Duodenal mucosa (tissue), 2 donors: ENCODE measurements around the gene TOR1AIP2.

Source experiments
- H3K27ac ChIP-seq: one replicate; pipeline ENCODE4 v1.7.0; 2013; ENCODE audit warnings: low read depth, low read length
- H3K27me3 ChIP-seq, 2 donors: one replicate each; pipeline ENCODE4 v1.7.0; 2013; ENCODE audit warnings: low read length in 2 of 2, control low read depth in 1 of 2; ENCODE audit not compliant: insufficient read depth in 2 of 2, control insufficient read depth in 1 of 2
- H3K36me3 ChIP-seq, 2 donors: one replicate each; pipeline ENCODE4 v1.7.0; 2013; ENCODE audit warnings: low read length in 2 of 2, control low read depth in 1 of 2; ENCODE audit not compliant: insufficient read depth in 2 of 2, control insufficient read depth in 1 of 2
- H3K4me1 ChIP-seq, 2 donors: one replicate each; pipeline ENCODE4 v1.7.0; 2013; ENCODE audit warnings: low read length in 2 of 2, control low read depth in 1 of 2; ENCODE audit not compliant: insufficient read depth in 2 of 2, control insufficient read depth in 1 of 2
- H3K4me3 ChIP-seq, 2 donors: one replicate each; pipeline ENCODE4 v1.7.0; 2013; ENCODE audit warnings: low read length in 2 of 2, low read depth in 1 of 2
- H3K9ac ChIP-seq, 2 donors: one replicate each; pipeline ENCODE4 v1.7.0; 2013; ENCODE audit warnings: low read length in 2 of 2, low read depth in 1 of 2
- H3K9me3 ChIP-seq, 2 donors: one replicate each; pipeline ENCODE4 v1.7.0; 2013; ENCODE audit warnings: low read length in 2 of 2, control low read depth in 1 of 2; ENCODE audit not compliant: control insufficient read depth in 1 of 2

TOR1AIP2 gene

DNA sequence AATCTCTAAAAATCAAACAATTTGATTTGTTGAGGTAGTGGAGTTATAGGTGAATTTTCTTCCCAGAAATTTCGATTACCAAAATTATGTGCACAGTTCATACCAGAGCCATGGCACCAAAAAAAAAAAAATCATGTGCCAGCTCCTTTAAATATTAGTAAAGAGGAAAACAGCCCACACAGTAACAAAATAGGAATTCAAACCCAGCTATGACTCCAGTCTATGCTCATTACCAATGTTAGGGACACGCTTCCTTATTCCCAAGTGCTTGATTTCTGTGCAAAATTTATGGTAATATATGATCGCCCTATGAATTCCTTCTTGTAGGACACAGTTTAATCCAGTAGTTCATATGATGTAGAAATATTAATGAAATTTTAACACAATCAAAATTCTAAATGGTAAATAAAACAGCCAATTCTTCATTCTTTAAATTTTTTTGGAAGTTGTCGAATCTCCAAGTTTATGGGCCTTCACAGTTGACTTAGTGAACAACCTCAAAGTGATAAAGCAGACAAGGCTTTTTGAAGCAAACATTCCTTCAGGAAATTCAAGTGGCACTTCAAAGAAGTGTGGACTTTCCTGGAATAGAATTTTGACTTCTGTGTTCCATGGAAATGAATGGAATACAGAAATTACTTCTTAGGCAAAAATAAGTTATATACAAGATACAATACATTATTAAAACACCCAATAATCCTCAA is 1.9 kb downstream of the TOR1AIP2 start:
- peak overlapping the region; percentile 89 to 90 for H3K4me3 ChIP-seq

DNA sequence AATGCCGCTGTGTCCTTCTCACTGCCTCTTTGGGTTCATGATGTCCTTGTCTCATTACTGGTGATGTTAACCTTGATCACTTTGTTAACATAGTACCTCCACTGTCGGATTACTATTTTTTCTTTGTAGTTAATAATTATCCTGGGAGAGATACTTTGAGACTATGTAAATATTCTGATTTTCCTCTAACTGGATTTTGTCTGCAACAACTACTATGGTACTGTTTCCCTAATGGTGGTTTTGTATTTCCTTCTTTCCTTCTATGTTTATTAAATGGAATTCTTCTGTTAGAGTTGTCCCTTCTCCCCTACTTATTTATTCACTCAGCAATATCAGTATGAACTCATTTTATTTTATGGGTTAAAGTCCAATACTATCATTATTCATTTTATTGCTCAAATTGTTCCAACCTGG is 4.2 kb downstream of the TOR1AIP2 start:
- H3K4me3 ChIP-seq, result peak overlapping the region; percentile 25 to 46
- H3K4me1 ChIP-seq, result peaks cover 25 to 44% of the 10 kb centered on the region in 2 donors
- H3K27ac ChIP-seq, result peak overlapping the region; percentile 35
- no peaks in the 10 kb centered on the region for H3K27me3 ChIP-seq
- no peaks in the 10 kb centered on the region for H3K9me3 ChIP-seq
- peaks cover 0 to 15% of the 10 kb centered on the region in 2 donors for H3K36me3 ChIP-seq
- H3K9ac ChIP-seq, result no peak overlapping the region

More for the DNA sequence above, 1.9 kb downstream of the TOR1AIP2 start:
- peaks cover 25 to 48% of the 10 kb centered on the region in 2 donors for H3K4me1 ChIP-seq
- no peaks in the 10 kb centered on the region for H3K9me3 ChIP-seq
- no peak overlapping the region for H3K9ac ChIP-seq
- peaks cover 0 to 2% of the 10 kb centered on the region in 2 donors for H3K36me3 ChIP-seq
- no peak overlapping the region for H3K27ac ChIP-seq
- H3K27me3 ChIP-seq, result no peaks in the 10 kb centered on the region

DNA sequence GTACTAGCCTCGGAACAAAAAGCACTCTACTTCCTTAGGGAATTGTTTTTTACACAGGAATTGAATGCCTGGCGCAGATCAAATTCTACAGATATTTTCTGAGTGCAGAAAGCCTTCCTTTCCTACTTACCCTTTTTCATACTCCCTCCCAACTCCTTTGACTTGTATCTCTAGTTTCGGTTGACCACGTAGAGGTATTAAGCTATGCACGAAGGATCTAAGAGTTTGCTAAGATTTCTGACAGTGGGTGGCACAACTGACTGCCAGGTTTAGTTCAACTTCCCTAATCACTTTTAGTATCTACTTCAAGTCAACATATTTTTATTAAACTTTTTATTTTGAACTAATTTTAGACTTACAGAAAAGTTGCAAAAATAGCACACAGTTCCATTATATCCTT is 5.0 kb downstream of the TOR1AIP2 start:
- H3K27ac ChIP-seq, result no peak overlapping the region
- H3K9ac ChIP-seq, result no peak overlapping the region
- peaks cover 22 to 42% of the 10 kb centered on the region in 2 donors for H3K4me1 ChIP-seq
- H3K4me3 ChIP-seq, result no peak overlapping the region
- no peaks in the 10 kb centered on the region for H3K27me3 ChIP-seq
- peaks cover 0 to 18% of the 10 kb centered on the region in 2 donors for H3K36me3 ChIP-seq
- H3K9me3 ChIP-seq, result no peaks in the 10 kb centered on the region

- Histone ChIP-seq H3K9me3 (no peaks in the 10 kb centered on the region), H3K4me3 (no peak overlapping the region)
These were observed 5.7 kb downstream of the TOR1AIP2 start for GRCh38 chr1:179871940-179872339.

DNA sequence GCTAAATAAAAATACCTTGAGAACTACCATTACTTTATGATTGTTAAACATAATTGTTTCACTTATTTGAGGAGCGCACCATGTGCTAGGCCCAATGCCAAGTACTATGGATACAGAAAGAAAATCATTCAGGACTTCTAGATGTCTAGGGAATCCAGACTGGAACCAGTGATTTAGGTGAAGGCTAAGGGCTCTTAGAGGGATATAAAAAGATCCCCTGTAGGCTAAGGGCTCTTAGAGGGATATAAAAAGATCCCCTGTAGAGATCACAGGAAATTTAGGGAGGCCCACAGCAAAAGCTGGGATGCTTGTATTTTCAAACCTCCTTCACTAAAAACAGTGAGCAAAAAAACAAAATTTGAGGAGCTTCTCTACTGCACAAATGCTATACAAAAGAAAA is 6.7 kb downstream of the TOR1AIP2 start:
- no peaks in the 10 kb centered on the region for H3K9me3 ChIP-seq
- H3K36me3 ChIP-seq, result peaks cover 8 to 31% of the 10 kb centered on the region in 2 donors
- H3K27me3 ChIP-seq, result no peaks in the 10 kb centered on the region
- H3K27ac ChIP-seq, result no peak overlapping the region
- peaks cover 16 to 38% of the 10 kb centered on the region in 2 donors for H3K4me1 ChIP-seq
- no peak overlapping the region for H3K9ac ChIP-seq
- H3K4me3 ChIP-seq, result no peak overlapping the region

More at GRCh38 chr1:179871940-179872339, 5.7 kb downstream of the TOR1AIP2 start:
- no peak overlapping the region for H3K9ac ChIP-seq
- H3K4me1 ChIP-seq, result peaks cover 20 to 42% of the 10 kb centered on the region in 2 donors
- no peaks in the 10 kb centered on the region for H3K27me3 ChIP-seq
- H3K27ac ChIP-seq, result no peak overlapping the region
- H3K36me3 ChIP-seq, result peaks cover 5 to 23% of the 10 kb centered on the region in 2 donors

GRCh38 chr1:179867493-179868330 is 9.9 kb downstream of the TOR1AIP2 start:
- Histone ChIP-seq H3K4me1 (peaks cover 0 to 13% of the 10 kb centered on the region in 2 donors), H3K4me3 (no peak overlapping the region), H3K27me3 (no peaks in the 10 kb centered on the region), H3K9me3 (no peaks in the 10 kb centered on the region), H3K27ac (no peak overlapping the region), H3K9ac (no peak overlapping the region), H3K36me3 (peaks cover 28 to 52% of the 10 kb centered on the region in 2 donors)

DNA sequence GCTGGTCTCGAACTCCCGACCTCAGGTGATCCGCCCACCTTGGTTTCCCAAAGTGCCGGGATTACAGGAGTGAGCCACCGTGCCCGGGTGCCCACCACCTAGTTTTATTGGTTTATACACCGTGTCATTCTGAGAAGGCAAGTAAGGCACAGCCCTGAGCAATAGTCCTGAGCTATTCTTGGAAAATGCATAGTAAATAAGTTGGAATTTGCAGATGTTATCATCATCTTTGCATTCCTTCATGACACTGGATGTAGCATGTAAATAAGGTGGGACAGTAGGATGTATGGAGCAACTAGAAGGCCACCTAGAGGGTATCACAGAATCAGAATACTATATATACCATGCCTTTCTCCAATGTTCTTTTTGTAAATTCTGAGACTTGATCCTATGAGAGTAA is 11.0 kb downstream of the TOR1AIP2 start:
- no peak overlapping the region for H3K9ac ChIP-seq
- no peak overlapping the region for H3K4me3 ChIP-seq
- no peaks in the 10 kb centered on the region for H3K9me3 ChIP-seq
- H3K27ac ChIP-seq, result no peak overlapping the region
- H3K4me1 ChIP-seq, result peaks cover 0 to 3% of the 10 kb centered on the region in 2 donors
- H3K27me3 ChIP-seq, result no peaks in the 10 kb centered on the region
- peaks cover 28 to 55% of the 10 kb centered on the region in 2 donors for H3K36me3 ChIP-seq

- H3K9me3 ChIP-seq, result no peaks in the 10 kb centered on the region
- no peaks in the 10 kb centered on the region for H3K27me3 ChIP-seq
- H3K4me3 ChIP-seq, result no peak overlapping the region
- no peak overlapping the region for H3K27ac ChIP-seq
- H3K9ac ChIP-seq, result no peak overlapping the region
- peaks cover 0 to 3% of the 10 kb centered on the region in 2 donors for H3K4me1 ChIP-seq
- peaks cover 33 to 57% of the 10 kb centered on the region in 2 donors for H3K36me3 ChIP-seq
These were observed 12.2 kb downstream of the TOR1AIP2 start for GRCh38 chr1:179865377-179865776.

GRCh38 chr1:179860652-179861051 is 17.0 kb downstream of the TOR1AIP2 start:
- no peaks in the 10 kb centered on the region for H3K9me3 ChIP-seq
- no peak overlapping the region for H3K27ac ChIP-seq
- no peak overlapping the region for H3K9ac ChIP-seq
- H3K27me3 ChIP-seq, result no peaks in the 10 kb centered on the region
- peaks cover 23 to 55% of the 10 kb centered on the region in 2 donors for H3K36me3 ChIP-seq
- no peak overlapping the region for H3K4me3 ChIP-seq
- no peaks in the 10 kb centered on the region for H3K4me1 ChIP-seq

DNA sequence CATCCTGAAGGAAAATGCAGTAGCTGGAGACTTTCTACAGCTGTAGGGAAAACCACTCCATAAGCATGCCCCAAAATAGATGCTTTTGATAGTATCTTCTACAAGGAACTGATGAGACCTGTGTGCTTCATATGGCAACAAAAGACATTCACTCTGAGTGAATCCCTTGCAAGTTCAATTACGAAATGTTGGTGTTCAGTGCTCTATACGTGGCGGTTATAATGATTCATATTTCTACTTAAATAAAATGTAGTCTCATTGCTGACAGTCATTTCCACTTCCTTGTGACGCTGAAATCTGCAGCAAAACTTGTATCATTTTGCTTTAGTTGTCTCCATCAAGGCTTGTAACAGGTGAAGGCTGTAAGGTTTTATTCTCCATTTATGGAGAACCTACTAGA is 20.6 kb downstream of the TOR1AIP2 start:
- Histone ChIP-seq H3K4me3 (no peak overlapping the region), H3K27me3 (no peaks in the 10 kb centered on the region), H3K4me1 (no peaks in the 10 kb centered on the region), H3K9ac (no peak overlapping the region), H3K9me3 (no peaks in the 10 kb centered on the region), H3K36me3 (peaks cover 10 to 37% of the 10 kb centered on the region in 2 donors), H3K27ac (no peak overlapping the region)
